OCI-LY7 (cell line): Measurements from ENCODE around the gene FAM171A1. TPM values are rescaled to one million over a fixed set of nuclear protein-coding genes. Genes with fewer than 3 reads are reported as not detected.

ENCODE experiments used
- BruUV-seq: library from RNA; stranded (reverse); fragments of 400-500 nt; replicated peaks from 2 replicates; lab custom pipeline; 2021; lab: Mats Ljungman, UMichigan
- CTCF ChIA-PET: fragments of 300-600 bp; sonication (Branson Sonifier 250); formaldehyde crosslinking; loops from one replicate; lab custom pipeline; 2022; ENCODE audit warnings: antibody characterized with exemption; ENCODE audit not compliant: unreplicated experiment; lab: Charles Lee
- POLR2A ChIA-PET: fragments of 300-600 bp; sonication (Branson Sonifier 250); formaldehyde crosslinking; loops from one replicate; lab custom pipeline; 2022; ENCODE audit warnings: antibody characterized with exemption; lab: Charles Lee
- DNase-seq: peaks from one replicate; pipeline ENCODE4 v3.0.0-alpha.2; 2015; ENCODE audit warnings: low spot score
- H2AFZ ChIP-seq: fragments of 200-600 bp; sonication (generic), shearing (Covaris generic); 2 replicates; pipeline ENCODE4 v1.6.1; 2014; ENCODE audit warnings: mild to moderate bottlenecking, antibody characterized with exemption, low read length, moderate library complexity
- H3K27ac ChIP-seq: fragments of 200-600 bp; sonication (generic); 2 replicates; pipeline ENCODE4 v1.5.1; 2014; ENCODE audit warnings: mixed run types, low read depth, mild to moderate bottlenecking, moderate library complexity, low read length, inconsistent platforms; ENCODE audit not compliant: poor library complexity, severe bottlenecking
- H3K36me3 ChIP-seq: fragments of 200-600 bp; sonication (generic); 2 replicates; pipeline ENCODE4 v1.6.1; 2014; ENCODE audit warnings: mild to moderate bottlenecking, antibody characterized with exemption, low read length, moderate library complexity, mixed read lengths; ENCODE audit not compliant: insufficient read depth
- H3K4me1 ChIP-seq: fragments of 200-600 bp; sonication (generic); 2 replicates; pipeline ENCODE4 v1.5.1; 2014; ENCODE audit warnings: mild to moderate bottlenecking, low read length; ENCODE audit not compliant: insufficient read depth, poor library complexity, severe bottlenecking
- H3K4me2 ChIP-seq: fragments of 200-600 bp; sonication (generic); 2 replicates; pipeline ENCODE4 v1.6.1; 2014; ENCODE audit warnings: mild to moderate bottlenecking, low read length
- H3K4me3 ChIP-seq: fragments of 200-600 bp; sonication (generic); 2 replicates; pipeline ENCODE4 v1.5.1; 2014; ENCODE audit warnings: mild to moderate bottlenecking, low read depth, low read length; ENCODE audit not compliant: poor library complexity, severe bottlenecking
- H3K79me2 ChIP-seq: fragments of 200-600 bp; sonication (generic); 2 replicates; pipeline ENCODE4 v1.6.1; 2016; ENCODE audit warnings: low read depth, mild to moderate bottlenecking, low read length, moderate library complexity, mixed read lengths; ENCODE audit not compliant: insufficient read depth
- H3K9me2 ChIP-seq: fragments of 200-600 bp; sonication (generic); 2 replicates; pipeline ENCODE4 v1.6.1; 2016; ENCODE audit warnings: mild to moderate bottlenecking, low read length, mixed read lengths; ENCODE audit not compliant: insufficient read depth
- H3K9me3 ChIP-seq: fragments of 200-600 bp; sonication (generic); 2 replicates; pipeline ENCODE4 v1.6.1; 2014; ENCODE audit warnings: mild to moderate bottlenecking, mixed run types, low read length, mixed read lengths
- H4K20me1 ChIP-seq: fragments of 200-600 bp; sonication (generic); 2 replicates; pipeline ENCODE4 v1.6.1; 2014; ENCODE audit warnings: mild to moderate bottlenecking, antibody characterized with exemption, low read length, moderate library complexity, mixed read lengths; ENCODE audit not compliant: insufficient read depth
- EZH2phosphoT487 ChIP-seq: fragments of 200-600 bp; sonication (generic); IDR thresholded peaks from 2 replicates; pipeline ENCODE4 v1.6.1; 2018; ENCODE audit warnings: low read depth, borderline replicate concordance, mild to moderate bottlenecking, mixed run types, antibody characterized with exemption, low read length, moderate library complexity, mixed read lengths
- intact Hi-C: fragments of 100-400 bp; cut with micrococcal nuclease; formaldehyde crosslinking; loops from one replicate; pipeline ENCODE4 v1.10.0; 2022; ENCODE audit not compliant: unreplicated experiment
- total RNA-seq, 2 experiments: library from RNA; depleted of rRNA in 1 of 2; stranded (reverse); fragments of >200 nt in 1 of 2; shearing (Covaris generic) in 1 of 2; gene quantifications; 2 replicates each; pipeline ENCODE4 v1.2.3, GENCODE V29; 2014 to 2022
- TF ChIP-seq, protein P1 (sequence below): fragments of 200-600 bp; sonication (generic); conservative IDR thresholded peaks from 2 replicates; pipeline ENCODE4 v1.5.1; 2014; ENCODE audit warnings: mild to moderate bottlenecking, antibody characterized with exemption, low read length, moderate library complexity, mixed read lengths

The FAM171A1 gene
- total RNA-seq, 2 experiments from 2014 or later = not detected

DNA sequence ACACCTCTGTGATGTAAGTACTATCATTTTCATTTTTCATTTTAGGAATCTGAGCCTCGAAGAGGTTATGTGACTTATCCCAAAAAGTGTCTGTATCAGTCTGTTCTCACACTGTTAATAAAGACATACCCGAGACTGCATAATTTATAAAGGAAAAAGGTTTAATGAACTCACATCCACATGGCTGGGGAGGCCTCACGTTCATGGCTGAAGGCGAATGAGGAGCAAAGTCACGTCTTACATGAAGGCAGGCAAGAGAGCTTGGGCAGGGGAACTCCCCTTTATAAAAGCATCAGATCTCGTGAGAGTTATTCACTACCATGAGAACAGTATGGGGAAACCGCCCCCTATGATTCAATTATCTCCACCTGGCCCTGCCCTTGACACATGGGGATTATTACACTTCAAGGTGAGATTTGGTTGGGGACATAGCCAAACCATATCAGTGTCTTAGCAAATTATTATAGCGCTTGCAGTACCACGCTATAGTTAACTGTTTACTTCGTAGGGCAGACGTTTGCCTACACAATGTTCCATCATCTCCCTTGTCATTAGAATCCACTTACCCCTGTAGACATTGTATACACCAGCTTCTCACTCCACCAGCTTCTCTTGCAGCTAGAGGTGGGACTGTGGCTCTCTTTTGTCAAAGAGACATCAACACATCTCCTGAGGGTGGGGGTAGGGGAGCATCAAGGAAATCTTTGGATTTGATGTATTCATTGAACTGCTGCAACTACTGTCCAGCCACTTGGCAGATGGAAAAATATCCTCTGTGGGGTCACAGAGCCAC, 187.2 kb downstream of the FAM171A1 start:
- Histone ChIP-seq H3K9me2 (no peaks in the 10 kb centered on the region), H4K20me1 (no peaks in the 10 kb centered on the region), H3K4me3 (no peak overlapping the region), H3K4me1 (no peaks in the 10 kb centered on the region), H3K9me3 (no peaks in the 10 kb centered on the region), H3K36me3 (no peaks in the 10 kb centered on the region), H3K4me2 (no peak overlapping the region), H3K79me2 (no peaks in the 10 kb centered on the region), H2AFZ (no peak overlapping the region), H3K27ac (no peak overlapping the region)
- TF ChIP-seq, protein P1, sequence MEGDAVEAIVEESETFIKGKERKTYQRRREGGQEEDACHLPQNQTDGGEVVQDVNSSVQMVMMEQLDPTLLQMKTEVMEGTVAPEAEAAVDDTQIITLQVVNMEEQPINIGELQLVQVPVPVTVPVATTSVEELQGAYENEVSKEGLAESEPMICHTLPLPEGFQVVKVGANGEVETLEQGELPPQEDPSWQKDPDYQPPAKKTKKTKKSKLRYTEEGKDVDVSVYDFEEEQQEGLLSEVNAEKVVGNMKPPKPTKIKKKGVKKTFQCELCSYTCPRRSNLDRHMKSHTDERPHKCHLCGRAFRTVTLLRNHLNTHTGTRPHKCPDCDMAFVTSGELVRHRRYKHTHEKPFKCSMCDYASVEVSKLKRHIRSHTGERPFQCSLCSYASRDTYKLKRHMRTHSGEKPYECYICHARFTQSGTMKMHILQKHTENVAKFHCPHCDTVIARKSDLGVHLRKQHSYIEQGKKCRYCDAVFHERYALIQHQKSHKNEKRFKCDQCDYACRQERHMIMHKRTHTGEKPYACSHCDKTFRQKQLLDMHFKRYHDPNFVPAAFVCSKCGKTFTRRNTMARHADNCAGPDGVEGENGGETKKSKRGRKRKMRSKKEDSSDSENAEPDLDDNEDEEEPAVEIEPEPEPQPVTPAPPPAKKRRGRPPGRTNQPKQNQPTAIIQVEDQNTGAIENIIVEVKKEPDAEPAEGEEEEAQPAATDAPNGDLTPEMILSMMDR = no peak
- TF ChIP-seq EZH2phosphoT487 = no peak
- no peak for DNase-seq
- ChIA-PET POLR2A (interaction anchor here (0.6 kb wide), 2 partner anchors 20 to 35 kb away, joined by 3 read pairs; no protein-coding TSS in a partner anchor), CTCF (no interaction called here)
- no TSS peak for BruUV-seq
- intact Hi-C loops = no loop called here

DNA sequence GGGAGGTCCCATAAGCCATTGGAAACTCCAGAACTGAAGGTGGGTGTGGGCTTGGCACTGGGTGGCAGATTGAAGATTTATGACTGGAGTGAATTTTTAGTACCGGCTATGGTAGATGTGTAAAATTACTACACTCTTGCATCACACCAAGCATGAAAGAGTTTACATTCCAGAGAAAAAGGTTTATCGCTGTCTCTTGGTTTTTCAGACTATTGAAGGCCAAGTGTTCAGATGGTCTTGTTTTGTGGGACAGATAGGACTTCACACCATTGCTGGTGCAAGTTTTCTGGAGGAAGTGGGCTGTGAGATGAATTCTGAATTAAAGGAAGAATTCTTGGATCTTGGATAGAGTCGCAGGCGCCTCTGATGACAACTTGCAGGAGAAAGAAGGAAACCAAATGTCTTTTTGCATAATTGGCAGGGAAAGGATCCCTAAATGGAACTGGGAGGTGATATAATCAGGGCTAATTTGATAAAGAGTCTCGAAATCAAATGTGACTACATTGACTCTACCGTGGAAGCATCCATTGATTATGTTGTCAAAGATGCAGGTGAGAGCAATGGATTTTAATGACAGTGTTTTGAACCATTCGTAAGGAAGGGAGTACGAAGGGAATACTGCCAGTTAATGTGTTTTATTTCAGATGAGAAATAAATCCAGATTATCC, 188.4 kb downstream of the FAM171A1 start:
- Histone ChIP-seq H3K9me3 (no peaks in the 10 kb centered on the region), H3K9me2 (no peaks in the 10 kb centered on the region), H3K79me2 (no peaks in the 10 kb centered on the region), H3K36me3 (no peaks in the 10 kb centered on the region), H3K27ac (no peak overlapping the region), H4K20me1 (no peaks in the 10 kb centered on the region), H3K4me1 (no peaks in the 10 kb centered on the region), H2AFZ (no peak overlapping the region), H3K4me2 (no peak overlapping the region), H3K4me3 (no peak overlapping the region)
- no peak for DNase-seq
- ChIA-PET CTCF (no interaction called here), POLR2A (no interaction called here)
- intact Hi-C loops = no loop called here
- no TSS peak for BruUV-seq
- TF ChIP-seq, protein P1 = no peak
- no peak for TF ChIP-seq EZH2phosphoT487
